ENCODE results near the gene ZNRF3.

Gene ZNRF3

DNA sequence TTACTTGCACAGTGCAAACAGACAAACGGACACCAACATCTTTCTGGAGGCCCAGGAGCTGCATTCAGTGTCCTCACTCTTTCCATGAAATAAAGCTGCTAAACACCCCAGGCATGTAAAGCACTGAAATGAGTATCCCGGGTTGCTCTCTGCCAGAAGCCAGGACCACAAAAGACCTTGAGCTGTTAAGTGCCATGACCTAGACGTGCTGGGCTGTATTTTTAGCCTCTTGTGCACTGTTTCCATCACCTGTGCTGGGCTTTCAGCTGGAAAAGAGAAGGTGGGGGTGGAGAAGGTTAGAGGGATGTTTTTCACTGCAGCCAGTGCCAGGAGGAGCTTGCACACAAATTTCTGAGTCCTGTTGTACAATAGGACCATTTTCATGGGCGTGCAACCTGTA is 186.1 kb downstream of the ZNRF3 start:
- Histone ChIP-seq H3K27me3 (ENCODE audit: insufficient read depth, low read length, poor library complexity) (no peaks in the 10 kb centered on the region), H3K4me1 (ENCODE audit: insufficient read depth, low read length) (peaks cover 40% of the 10 kb centered on the region), H3K27ac (ENCODE audit: low read length) (no peak overlapping the region), H3K4me2 (ENCODE audit: insufficient read depth, low read length) (no peak overlapping the region), H3K4me3 (ENCODE audit: low read depth in 1 of 2, low read length in 2 of 2) (no peak overlapping the region), H3K36me3 (ENCODE audit: insufficient read depth, low read length) (peaks cover 6% of the 10 kb centered on the region; the same call in 1 of the 2 replicates), H3K9ac (ENCODE audit: low read depth, low read length) (no peak overlapping the region), H3K79me2 (ENCODE audit: insufficient read depth, low read length) (peaks cover 16% of the 10 kb centered on the region), H4K20me1 (ENCODE audit: insufficient read depth, low read length) (0 out of 2 replicates have a peak, but pooled peaks cover 3% of the 10 kb centered on the region), H2AFZ (ENCODE audit: low read depth, low read length) (no peak overlapping the region), H3K9me3 (ENCODE audit: insufficient read depth, low read length, severe bottlenecking) (no peaks in the 10 kb centered on the region)
- no peak for DNase-seq
- no peak for ATAC-seq (ENCODE audit: insufficient read depth, low read depth)
- no peak for TF ChIP-seq EZH2 (IDR thresholded peaks at IDR 0.05; ENCODE audit: borderline replicate concordance, low read depth, low read length, severe bottlenecking)
- TF ChIP-seq, protein P1, sequence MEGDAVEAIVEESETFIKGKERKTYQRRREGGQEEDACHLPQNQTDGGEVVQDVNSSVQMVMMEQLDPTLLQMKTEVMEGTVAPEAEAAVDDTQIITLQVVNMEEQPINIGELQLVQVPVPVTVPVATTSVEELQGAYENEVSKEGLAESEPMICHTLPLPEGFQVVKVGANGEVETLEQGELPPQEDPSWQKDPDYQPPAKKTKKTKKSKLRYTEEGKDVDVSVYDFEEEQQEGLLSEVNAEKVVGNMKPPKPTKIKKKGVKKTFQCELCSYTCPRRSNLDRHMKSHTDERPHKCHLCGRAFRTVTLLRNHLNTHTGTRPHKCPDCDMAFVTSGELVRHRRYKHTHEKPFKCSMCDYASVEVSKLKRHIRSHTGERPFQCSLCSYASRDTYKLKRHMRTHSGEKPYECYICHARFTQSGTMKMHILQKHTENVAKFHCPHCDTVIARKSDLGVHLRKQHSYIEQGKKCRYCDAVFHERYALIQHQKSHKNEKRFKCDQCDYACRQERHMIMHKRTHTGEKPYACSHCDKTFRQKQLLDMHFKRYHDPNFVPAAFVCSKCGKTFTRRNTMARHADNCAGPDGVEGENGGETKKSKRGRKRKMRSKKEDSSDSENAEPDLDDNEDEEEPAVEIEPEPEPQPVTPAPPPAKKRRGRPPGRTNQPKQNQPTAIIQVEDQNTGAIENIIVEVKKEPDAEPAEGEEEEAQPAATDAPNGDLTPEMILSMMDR (IDR thresholded peaks at IDR 0.05; ENCODE audit: borderline replicate concordance, extremely low read depth, low read length, poor library complexity, severe bottlenecking) = no peak

- Histone ChIP-seq H3K9ac (ENCODE audit: low read depth, low read length) (no peak overlapping the region), H4K20me1 (ENCODE audit: insufficient read depth, low read length) (0 out of 2 replicates have a peak, but pooled peaks cover 3% of the 10 kb centered on the region), H3K9me3 (ENCODE audit: insufficient read depth, low read length, severe bottlenecking) (no peaks in the 10 kb centered on the region), H3K36me3 (ENCODE audit: insufficient read depth, low read length) (peaks cover 6% of the 10 kb centered on the region; the same call in 1 of the 2 replicates), H3K27me3 (ENCODE audit: insufficient read depth, low read length, poor library complexity) (no peaks in the 10 kb centered on the region), H3K4me3 (ENCODE audit: low read depth in 1 of 2, low read length in 2 of 2) (no peak overlapping the region), H3K4me1 (ENCODE audit: insufficient read depth, low read length) (peaks cover 44% of the 10 kb centered on the region), H3K4me2 (ENCODE audit: insufficient read depth, low read length) (no peak overlapping the region), H2AFZ (ENCODE audit: low read depth, low read length) (no peak overlapping the region), H3K79me2 (ENCODE audit: insufficient read depth, low read length) (peaks cover 26% of the 10 kb centered on the region), H3K27ac (ENCODE audit: low read length) (no peak overlapping the region)
- TF ChIP-seq, protein P1 (IDR thresholded peaks at IDR 0.05; ENCODE audit: borderline replicate concordance, extremely low read depth, low read length, poor library complexity, severe bottlenecking) = no peak
- TF ChIP-seq EZH2 (IDR thresholded peaks at IDR 0.05; ENCODE audit: borderline replicate concordance, low read depth, low read length, severe bottlenecking) = no peak
- ATAC-seq (ENCODE audit: insufficient read depth, low read depth) = no peak
- DNase-seq = no peak
These were observed 187.1 kb downstream of the ZNRF3 start for GRCh38 chr22:29070490-29070889.

DNA sequence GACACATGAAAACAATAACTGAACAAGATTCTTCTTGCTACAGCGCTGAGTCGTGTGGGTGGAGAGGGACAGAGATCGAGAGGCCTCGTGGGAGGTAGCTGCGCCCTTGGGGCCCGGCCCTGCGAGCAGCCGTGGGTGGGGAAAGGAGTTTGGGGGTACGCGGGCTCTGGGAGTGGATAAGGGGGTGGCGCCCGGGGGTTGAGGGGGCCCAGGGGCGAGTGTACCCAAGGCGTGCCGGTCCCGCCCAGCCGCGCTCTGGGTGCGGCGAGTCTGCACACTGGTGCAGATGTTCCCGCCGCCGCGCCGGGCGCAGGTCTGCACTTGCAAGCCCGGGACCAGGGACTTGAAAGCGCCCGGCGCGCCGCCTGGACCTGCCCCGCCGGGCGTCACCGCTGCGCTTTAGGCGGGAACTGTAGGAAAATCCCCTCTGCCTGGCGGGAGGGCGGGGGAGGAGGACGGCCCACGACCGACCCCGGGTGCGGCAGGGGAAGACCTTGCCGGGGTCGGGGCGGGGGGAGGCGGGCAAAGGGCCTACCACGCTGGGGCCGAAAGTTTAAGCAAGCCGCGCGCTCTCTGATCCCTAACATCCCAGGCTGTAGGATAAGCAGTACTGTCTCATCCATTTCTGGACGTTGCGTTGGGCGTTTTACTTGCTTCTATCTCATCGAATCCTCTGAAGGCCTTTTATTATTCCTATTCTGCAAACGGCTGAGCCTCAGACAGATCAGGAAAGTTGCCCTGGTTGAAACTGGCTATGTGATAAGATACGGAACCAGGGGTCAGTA is 188.1 kb downstream of the ZNRF3 start:
- ATAC-seq (ENCODE audit: insufficient read depth, low read depth) = no peak
- no peak overlapping the region for H3K4me3 ChIP-seq (ENCODE audit: low read depth in 1 of 2, low read length in 2 of 2)
- TF ChIP-seq, protein P1 (IDR thresholded peaks at IDR 0.05; ENCODE audit: borderline replicate concordance, extremely low read depth, low read length, poor library complexity, severe bottlenecking) = no peak
- no peak for TF ChIP-seq EZH2 (IDR thresholded peaks at IDR 0.05; ENCODE audit: borderline replicate concordance, low read depth, low read length, severe bottlenecking)
- no peak overlapping the region for H3K9ac ChIP-seq (ENCODE audit: low read depth, low read length)
- H4K20me1 ChIP-seq (ENCODE audit: insufficient read depth, low read length) = 0 out of 2 replicates have a peak, but pooled peaks cover 3% of the 10 kb centered on the region
- no peak overlapping the region for H3K27ac ChIP-seq (ENCODE audit: low read length)
- peaks cover 6% of the 10 kb centered on the region; the same call in 1 of the 2 replicates for H3K36me3 ChIP-seq (ENCODE audit: insufficient read depth, low read length)
- H3K27me3 ChIP-seq (ENCODE audit: insufficient read depth, low read length, poor library complexity) = no peaks in the 10 kb centered on the region
- peaks cover 44% of the 10 kb centered on the region for H3K4me1 ChIP-seq (ENCODE audit: insufficient read depth, low read length)
- no peaks in the 10 kb centered on the region for H3K9me3 ChIP-seq (ENCODE audit: insufficient read depth, low read length, severe bottlenecking)
- no peak overlapping the region for H3K4me2 ChIP-seq (ENCODE audit: insufficient read depth, low read length)
- peaks cover 35% of the 10 kb centered on the region for H3K79me2 ChIP-seq (ENCODE audit: insufficient read depth, low read length)
- no peak for DNase-seq
- H2AFZ ChIP-seq (ENCODE audit: low read depth, low read length) = no peak overlapping the region
